ENCODE measurements around the gene OBSL1.

The OBSL1 gene

GRCh38 chr2:219530048-219530963 is 41.0 kb downstream of the OBSL1 start:
- TF ChIP-seq TEAD4 (IDR thresholded peaks at IDR 0.05) (no peak), RAD21 (IDR thresholded peaks at IDR 0.05; ENCODE audit: low read depth) (peak; percentile 100)

- no peak for TF ChIP-seq EP300 (IDR thresholded peaks at IDR 0.05; ENCODE audit: borderline replicate concordance)
- no peak for TF ChIP-seq NFIC (IDR thresholded peaks at IDR 0.05)
- no peak for TF ChIP-seq TEAD4 (IDR thresholded peaks at IDR 0.05)
- no peak for TF ChIP-seq CEBPB (IDR thresholded peaks at IDR 0.05)
These were observed 43.9 kb downstream of the OBSL1 start for GRCh38 chr2:219527472-219527871.

- no peak for TF ChIP-seq TEAD4 (IDR thresholded peaks at IDR 0.05)
- no peak for TF ChIP-seq TAF1 (IDR thresholded peaks at IDR 0.05; ENCODE audit: low read depth)
- no peak for TF ChIP-seq CREB1 (IDR thresholded peaks at IDR 0.05; ENCODE audit: low read depth)
- no peak for TF ChIP-seq USF1 (IDR thresholded peaks at IDR 0.05)
- TF ChIP-seq EGR1 (IDR thresholded peaks at IDR 0.05), result no peak
- TF ChIP-seq NFIC (IDR thresholded peaks at IDR 0.05), result no peak
- TF ChIP-seq CEBPB (IDR thresholded peaks at IDR 0.05), result no peak
- no peak for TF ChIP-seq ZBTB7A (IDR thresholded peaks at IDR 0.05; ENCODE audit: low read depth)
- TF ChIP-seq MAX (IDR thresholded peaks at IDR 0.05), result no peak
- no peak for TF ChIP-seq YY1 (IDR thresholded peaks at IDR 0.05; ENCODE audit: low read depth)
- TF ChIP-seq FOXM1 (IDR thresholded peaks at IDR 0.05; ENCODE audit: borderline replicate concordance, low read depth), result no peak
- no peak for TF ChIP-seq RAD21 (IDR thresholded peaks at IDR 0.05; ENCODE audit: low read depth)
These were observed 44.3 kb downstream of the OBSL1 start for GRCh38 chr2:219527076-219527394.

- TF ChIP-seq TAF1 (IDR thresholded peaks at IDR 0.05; ENCODE audit: low read depth) (no peak), YY1 (IDR thresholded peaks at IDR 0.05; ENCODE audit: low read depth) (no peak), EP300 (IDR thresholded peaks at IDR 0.05; ENCODE audit: borderline replicate concordance) (no peak), MAX (IDR thresholded peaks at IDR 0.05) (no peak), USF1 (IDR thresholded peaks at IDR 0.05) (no peak), NFIC (IDR thresholded peaks at IDR 0.05) (no peak), TEAD4 (IDR thresholded peaks at IDR 0.05) (no peak), REST (IDR thresholded peaks at IDR 0.05; ENCODE audit: low read depth) (no peak), ZBTB7A (IDR thresholded peaks at IDR 0.05; ENCODE audit: low read depth) (no peak), EGR1 (IDR thresholded peaks at IDR 0.05) (no peak), TCF12 (IDR thresholded peaks at IDR 0.05; ENCODE audit: low read depth) (no peak), FOXM1 (IDR thresholded peaks at IDR 0.05; ENCODE audit: borderline replicate concordance, low read depth) (no peak), CEBPB (IDR thresholded peaks at IDR 0.05) (no peak)
These were observed 44.8 kb downstream of the OBSL1 start for GRCh38 chr2:219526320-219527075.

- TF ChIP-seq TAF1 (IDR thresholded peaks at IDR 0.05; ENCODE audit: low read depth), result no peak
- TF ChIP-seq CREB1 (IDR thresholded peaks at IDR 0.05; ENCODE audit: low read depth), result no peak
- no peak for TF ChIP-seq CEBPB (IDR thresholded peaks at IDR 0.05)
- no peak for TF ChIP-seq EGR1 (IDR thresholded peaks at IDR 0.05)
- no peak for TF ChIP-seq MAX (IDR thresholded peaks at IDR 0.05)
- no peak for TF ChIP-seq RAD21 (IDR thresholded peaks at IDR 0.05; ENCODE audit: low read depth)
- TF ChIP-seq NFIC (IDR thresholded peaks at IDR 0.05), result no peak
- no peak for TF ChIP-seq TCF12 (IDR thresholded peaks at IDR 0.05; ENCODE audit: low read depth)
- no peak for TF ChIP-seq FOXM1 (IDR thresholded peaks at IDR 0.05; ENCODE audit: borderline replicate concordance, low read depth)
These were observed 45.7 kb downstream of the OBSL1 start for GRCh38 chr2:219525533-219526232.

- TF ChIP-seq MAX (IDR thresholded peaks at IDR 0.05) (no peak), TAF1 (IDR thresholded peaks at IDR 0.05; ENCODE audit: low read depth) (no peak), CEBPB (IDR thresholded peaks at IDR 0.05) (no peak), EGR1 (IDR thresholded peaks at IDR 0.05) (no peak), ZBTB7A (IDR thresholded peaks at IDR 0.05; ENCODE audit: low read depth) (no peak)
These were observed 46.5 kb downstream of the OBSL1 start for GRCh38 chr2:219524817-219525216.
